Panc1 (cell line): ENCODE measurements around the gene TC2N.

Experiments
- CTCF ChIP-seq: fragments of 450-650 bp; IDR thresholded peaks from 2 replicates; pipeline ENCODE4 v1.5.1; 2017; ENCODE audit warnings: mild to moderate bottlenecking
- POLR2AphosphoS5 ChIP-seq: IDR thresholded peaks from 2 replicates; pipeline ENCODE4 v1.6.1; 2012; ENCODE audit warnings: mild to moderate bottlenecking, low read depth, low read length, moderate library complexity
- TCF7L2 ChIP-seq: IDR thresholded peaks from 2 replicates; pipeline ENCODE4 v1.6.1; 2011; ENCODE audit warnings: mild to moderate bottlenecking, low read depth, low read length, inconsistent platforms

GRCh38 chr14:91885839-91886238 is 18.5 kb upstream of the TC2N start:
- no peak for TF ChIP-seq CTCF
- no peak for TF ChIP-seq TCF7L2
- TF ChIP-seq POLR2AphosphoS5, result no peak
